NCI-H524 treated with DMSO at 0.1 percent for 48 hours (cell line): ENCODE results near the gene CEP295NL.

Experiments used
- DNase-seq: peaks from one replicate; lab custom pipeline; 2025; lab: John Stamatoyannopoulos, UW

CEP295NL gene

DNA sequence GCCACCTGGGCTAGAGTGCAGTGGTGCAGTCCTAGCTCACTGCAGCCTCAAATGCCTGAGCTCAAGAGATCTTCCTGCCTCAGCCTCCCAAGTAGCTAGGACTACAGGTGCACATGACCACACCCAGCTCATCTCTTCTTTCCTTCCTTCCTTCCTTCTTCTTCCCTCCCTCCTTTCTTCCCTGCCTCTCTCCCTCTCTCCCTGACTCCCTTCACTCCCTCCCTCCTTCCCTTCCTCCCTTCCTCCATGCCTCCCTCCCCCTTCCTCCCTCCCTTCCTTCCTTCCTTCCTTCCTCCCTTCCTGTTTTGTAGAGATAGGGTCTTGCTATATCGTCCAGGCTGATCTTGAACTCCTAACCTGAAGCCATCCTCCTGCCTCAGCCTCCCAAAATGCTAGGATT is 38.9 kb downstream of the CEP295NL start:
- no peak for DNase-seq

DNA sequence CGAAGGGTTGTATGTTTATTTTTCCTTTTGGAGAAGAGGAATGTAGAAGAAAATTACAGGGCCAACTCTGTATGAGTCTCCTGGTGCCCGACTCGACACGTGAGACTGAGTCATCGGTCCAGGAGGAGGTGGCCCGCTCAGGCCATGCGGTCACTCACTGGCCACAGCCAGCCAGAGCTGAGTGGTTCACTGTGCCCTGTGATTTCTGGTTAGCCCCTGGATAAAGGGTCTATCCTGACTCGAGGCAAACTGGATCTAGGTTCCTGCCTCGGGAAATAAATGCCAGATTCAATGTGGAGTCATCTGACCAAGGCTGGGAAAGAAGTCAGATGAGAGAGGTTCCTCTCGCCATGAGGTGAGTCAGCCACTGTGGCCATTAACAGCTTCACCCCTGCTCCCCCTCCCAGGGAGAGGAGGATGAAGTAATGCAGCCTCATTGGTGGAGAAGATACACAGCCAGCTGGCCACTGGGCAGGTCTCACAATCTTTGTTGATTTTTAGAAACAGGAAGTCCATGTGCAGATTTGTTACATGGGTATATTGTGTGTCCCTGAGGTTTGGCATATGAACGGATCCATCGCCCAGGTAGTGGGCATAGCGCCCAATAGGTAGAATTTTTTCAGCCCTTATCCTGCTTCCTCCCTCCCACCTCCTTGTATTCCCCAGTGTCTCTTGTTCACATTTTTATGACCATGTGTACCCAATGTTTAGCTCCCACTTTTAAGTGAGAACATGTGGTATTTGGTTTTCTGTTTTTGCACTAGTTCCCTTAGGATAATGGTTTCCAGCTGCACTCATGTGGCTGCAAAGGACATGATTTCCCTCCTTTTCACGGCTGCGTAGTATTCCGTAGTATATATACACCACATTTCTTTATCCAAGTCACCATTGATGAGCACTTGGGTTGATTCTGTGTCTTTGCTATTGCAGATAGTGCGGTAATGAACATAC is 40.7 kb downstream of the CEP295NL start:
- DNase-seq, result no peak

DNA sequence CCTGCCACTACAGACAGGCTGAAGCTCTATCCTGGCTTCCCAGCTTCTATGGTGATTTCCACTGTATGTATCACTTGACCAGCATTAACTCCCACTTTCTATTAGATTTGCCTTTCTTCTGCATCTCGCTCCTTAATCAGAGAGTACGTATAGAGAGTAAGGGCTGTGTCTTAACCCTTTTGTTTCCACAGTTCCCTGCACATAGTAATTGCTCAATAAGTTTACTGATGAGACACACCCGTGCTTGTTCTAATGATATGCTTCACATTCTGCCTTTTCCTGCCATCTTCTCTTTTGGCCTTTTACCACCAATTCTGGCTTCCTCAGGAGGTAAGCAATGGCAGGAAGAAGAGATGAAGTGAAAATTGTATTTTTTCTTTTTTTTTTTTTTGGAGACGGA is 41.8 kb downstream of the CEP295NL start:
- DNase-seq, result no peak

DNA sequence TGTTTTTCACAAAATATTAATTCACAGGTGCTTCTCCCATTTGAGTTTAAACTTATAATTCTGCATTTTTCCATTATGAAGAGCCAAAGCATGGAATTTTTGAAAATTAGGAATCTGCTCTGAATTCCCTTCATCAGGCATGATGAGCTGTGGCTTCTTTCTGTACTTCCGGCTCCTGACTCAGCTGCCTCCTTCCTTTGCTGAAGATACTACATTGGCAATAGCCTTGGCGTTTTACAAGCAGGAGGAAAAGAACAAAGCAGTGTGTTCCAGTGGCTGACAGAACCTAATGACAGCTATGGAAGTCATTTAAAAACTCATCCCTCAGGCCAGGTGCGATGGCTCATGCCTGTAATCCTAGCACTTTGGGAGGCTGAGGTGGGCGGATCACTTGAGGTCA is 44.0 kb downstream of the CEP295NL start:
- no peak for DNase-seq

DNA sequence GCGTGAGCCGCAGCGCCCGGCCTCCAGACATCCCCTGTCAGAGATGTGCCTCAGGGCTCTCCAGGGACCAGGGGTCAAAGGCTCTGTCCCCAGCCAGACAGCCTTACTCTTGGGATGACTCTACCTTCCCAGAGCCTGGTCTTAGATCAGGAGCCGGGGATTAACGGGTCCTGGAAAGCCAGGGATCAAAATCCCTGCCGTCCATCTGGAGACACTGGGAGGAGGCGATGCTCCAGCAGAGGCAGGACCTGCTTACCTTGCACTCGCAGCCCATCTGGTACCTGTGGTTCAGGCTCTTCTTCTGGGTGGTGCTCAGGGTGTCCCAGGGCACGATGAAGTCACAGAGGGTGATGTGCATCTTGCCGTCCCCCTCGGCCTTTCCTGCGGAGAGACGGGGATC is 45.7 kb downstream of the CEP295NL start:
- no peak for DNase-seq

DNA sequence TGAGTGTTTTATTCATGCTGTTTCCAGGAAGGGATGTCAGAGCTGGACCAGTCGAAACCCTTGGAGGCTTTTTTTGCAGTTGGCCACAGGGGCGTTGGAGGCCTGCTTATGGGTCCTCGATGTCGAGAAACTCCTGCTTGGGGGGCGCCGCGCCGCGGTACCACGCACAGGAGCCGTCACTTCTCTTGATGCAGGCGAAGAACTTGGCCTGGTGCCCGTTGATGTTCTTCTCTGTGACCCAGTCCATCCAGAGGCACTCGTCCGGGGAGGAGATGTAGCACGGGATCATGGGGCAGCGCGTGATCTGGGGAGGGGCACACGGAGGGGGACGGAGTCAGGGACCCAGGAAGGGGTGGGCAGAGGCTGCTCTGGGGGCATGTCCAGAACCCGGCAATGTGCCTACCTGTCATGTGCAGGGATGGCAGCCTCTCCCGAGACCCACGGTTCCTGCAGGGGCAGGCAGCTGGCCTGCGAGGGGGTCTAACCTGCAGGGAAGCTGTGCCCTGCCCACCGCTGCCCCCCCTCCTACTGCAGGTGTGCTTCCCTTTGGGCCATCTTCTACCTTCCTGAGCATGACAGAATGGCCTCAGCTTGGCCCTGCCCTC is 47.3 kb downstream of the CEP295NL start:
- DNase-seq, result no peak

DNA sequence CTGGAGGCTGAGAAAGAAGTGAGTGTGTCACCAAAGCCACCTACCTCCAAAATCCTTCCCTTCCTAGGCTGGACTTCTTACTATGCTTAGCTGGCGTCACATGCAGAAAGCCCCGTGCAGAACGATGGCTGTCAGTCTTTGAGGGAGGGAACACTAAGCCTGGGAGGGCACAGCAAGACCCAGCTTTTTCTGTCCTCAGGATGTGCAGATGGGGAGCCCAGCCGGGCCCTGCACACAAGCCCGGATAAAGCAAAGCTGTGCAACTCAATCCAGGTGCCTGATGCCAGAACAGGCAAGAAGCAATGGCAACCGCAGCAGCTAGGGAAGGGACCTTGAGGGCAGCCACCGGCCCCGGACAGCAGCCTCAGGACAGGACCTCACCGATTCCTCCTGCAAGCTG is 48.5 kb downstream of the CEP295NL start:
- no peak for DNase-seq

DNA sequence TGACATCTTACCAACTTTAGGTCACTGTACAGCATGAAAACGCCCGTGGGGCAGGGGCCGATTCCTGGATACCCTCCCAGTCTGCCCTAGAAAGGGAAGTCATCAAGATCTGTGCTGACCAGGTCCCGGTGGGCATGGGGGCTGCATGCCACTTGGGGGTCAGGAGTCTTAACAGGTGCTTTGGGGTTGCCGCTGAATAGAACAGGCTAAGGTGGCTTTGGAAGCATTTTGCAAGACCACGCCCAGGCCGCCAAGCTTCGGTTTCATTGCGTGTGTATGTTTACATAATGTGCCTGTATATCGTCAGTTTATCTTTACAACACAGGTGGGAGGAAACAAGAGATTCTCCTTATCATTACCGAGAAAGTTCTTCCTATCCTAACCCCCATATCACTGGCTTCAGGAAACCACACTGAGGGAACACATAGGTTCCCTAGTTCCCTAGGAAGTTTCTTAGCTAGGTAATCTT is 49.0 kb downstream of the CEP295NL start:
- DNase-seq, result no peak

DNA sequence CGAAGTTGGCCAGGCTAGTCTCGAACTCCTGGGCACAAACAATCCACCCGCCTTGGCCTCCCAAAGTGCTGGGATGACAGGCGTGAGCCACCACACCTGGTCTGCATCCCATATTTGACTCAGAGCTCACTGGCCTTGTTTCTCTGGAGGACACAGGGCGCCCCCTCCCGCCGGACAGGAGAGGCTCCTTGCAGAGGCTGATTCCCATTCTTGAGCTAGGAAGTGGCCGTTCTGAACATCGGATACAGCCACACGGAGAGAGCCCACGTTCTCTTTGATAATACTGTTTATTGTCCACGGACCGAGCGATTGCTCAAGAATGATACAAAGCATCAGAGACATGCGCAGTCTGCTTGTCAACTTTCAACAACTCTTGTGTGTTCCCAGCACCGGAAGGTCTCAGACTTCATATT is 50.3 kb downstream of the CEP295NL start:
- no peak for DNase-seq

DNA sequence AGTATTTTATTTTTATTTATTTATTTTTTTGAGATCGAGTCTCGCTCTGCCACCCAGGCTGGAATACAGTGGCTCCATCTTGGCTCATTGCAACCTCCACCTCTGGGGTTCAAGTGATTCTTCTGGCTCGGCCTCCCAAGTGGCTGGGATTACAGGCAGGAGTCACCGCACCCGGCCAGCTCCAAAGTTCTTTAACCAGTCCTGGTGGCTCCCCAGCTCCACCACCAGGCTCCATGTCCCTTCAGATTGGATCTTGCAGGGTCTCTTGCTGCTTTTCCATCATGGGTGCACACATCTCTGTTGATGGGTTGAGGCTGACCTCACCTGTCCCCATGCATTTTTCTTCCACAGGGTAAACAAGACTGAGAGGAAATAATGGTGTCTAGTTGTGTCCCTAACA is 54.0 kb downstream of the CEP295NL start:
- no peak for DNase-seq

DNA sequence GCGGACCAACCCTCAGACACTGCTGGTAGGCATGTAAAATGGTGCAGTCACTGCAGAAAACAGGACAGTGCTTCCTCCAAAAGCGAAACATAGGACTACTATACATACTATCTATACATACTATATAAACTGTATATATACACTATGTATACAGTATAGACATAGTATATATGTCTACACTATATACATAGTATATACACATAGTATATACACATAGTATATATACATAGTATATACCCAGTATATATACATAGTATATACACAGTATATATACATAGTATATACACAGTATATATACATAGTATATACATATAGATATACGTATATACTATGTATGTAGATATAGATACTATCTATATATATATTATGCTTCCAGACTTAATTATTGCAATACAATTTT is 55.9 kb downstream of the CEP295NL start:
- DNase-seq, result no peak

DNA sequence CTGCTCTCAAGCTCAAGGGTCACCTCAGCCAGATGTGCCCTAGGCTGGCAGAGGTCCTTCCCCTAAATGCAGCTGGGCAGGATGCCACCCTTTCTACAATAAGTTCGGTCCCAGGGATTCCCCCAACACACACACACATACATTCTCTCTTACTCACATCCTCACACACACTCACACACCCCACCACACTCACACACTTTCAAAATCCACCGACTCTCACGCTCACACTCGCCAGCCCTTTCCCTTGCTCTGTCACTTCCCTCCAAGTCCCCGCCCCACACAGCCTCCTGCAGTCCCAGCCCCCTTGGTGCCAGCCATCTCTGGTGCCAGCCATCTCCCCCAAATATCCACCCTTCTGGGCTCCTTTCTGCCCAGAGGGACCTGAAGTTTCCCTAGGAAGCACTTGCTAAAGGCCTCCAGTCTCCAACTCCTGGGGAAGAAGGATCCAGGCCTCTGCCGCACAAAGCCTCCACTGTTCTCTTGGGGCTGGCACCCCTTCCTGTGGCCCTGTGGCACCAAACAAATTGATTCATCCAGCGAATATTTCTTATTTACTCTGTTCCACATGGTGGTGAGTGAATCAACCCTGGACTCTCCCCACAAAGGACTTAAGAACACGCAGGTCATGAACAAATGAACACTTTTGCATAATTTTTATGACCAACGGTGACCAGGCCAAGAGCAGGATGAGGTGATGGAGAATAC is 58.5 kb downstream of the CEP295NL start:
- no peak for DNase-seq

DNA sequence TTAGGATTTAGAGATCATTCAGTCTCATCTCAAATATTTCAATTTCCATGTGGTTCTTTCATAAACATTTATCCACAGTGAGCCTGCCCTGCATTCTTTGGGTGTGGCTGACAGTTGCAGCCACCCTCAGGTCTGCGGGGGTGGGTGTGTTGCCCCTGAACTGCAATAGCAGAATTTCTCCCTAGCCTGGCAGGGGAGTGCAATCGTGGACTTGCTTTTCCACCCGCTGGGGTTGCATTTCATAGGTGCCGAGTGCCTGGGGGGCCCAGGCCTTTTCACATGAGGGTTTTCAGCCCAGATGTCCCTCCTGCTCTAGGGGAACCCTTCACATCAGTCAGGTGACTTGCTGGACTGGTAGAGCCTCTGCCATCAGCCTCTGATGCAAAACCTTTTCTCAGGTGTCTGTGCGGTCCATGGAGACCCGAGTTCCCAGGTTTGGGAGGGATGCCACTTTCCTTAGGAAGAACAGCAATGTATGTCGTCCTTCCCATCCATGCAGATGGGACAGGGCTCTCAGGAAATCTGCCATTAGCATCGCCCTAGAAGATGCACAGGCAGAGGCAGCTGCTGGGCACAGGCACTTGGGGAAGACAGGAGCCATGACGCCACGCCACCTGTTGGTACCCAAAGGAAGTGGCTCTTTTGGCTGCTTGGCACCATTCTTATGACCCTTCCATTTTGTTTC is 60.0 kb downstream of the CEP295NL start:
- peak; percentile 43 for DNase-seq

DNA sequence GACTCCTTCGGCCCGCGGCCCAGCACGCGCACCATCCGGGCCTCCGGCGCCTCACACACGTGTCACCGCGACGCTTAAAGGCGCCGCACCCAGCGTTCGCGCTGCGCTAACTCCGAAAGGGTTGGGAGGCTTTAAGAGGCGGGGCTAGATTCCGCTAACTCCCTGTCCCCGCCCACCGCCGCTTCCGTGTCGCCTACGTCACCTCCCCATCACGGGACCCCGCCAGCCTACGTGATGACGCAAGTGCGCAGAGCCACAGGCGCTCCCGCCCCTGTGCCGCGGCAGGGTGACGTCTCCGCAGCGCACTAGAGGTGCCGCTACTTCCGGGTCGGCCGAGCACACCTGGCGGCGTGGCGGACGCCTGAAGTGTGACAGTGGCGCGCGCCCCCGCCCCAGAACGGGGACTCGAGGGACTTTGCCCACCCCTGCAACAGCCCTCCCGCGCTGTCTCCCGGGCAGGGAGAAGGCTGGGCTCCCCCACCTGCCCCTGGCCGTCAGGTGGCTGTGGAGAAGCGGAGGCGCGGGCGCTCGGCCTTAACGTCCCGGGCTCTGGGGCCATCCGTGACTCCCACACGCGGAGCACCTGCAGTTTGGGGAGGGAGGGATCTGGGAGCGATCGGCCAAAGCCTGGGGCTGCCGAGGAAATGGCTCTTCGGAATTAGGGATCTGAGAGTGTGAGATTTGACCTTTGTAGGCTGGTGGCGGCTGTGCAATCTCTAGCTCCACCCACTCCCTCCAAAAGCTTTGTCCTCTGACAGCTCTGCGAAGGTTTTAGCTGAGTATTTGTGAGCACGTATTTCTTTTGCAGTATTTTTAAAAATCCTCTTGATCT is 62.0 kb downstream of the CEP295NL start, which contains the start of gene USP36:
Gene USP36, minus strand, starts transcription at position 35 of the 832 bp plus-strand sequence. CDS start 4,451 bp downstream, outside the sequence.
- DNase-seq, result peak; percentile 99
